OCI-LY7 (cell line): ENCODE data around the gene SELENOV. TPM values are rescaled to one million over a fixed set of nuclear protein-coding genes. Genes with fewer than 3 reads are reported as not detected.
A peak's percentile ranks its signal among the peaks of the same experiment; 100 is the strongest.

Experiments
- BruUV-seq: library from RNA; stranded (reverse); fragments of 400-500 nt; replicated peaks from 2 replicates; lab custom pipeline; 2021; lab: Mats Ljungman, UMichigan
- CTCF ChIA-PET: fragments of 300-600 bp; sonication (Branson Sonifier 250); formaldehyde crosslinking; loops from one replicate; lab custom pipeline; 2022; ENCODE audit warnings: antibody characterized with exemption; ENCODE audit not compliant: unreplicated experiment; lab: Charles Lee
- POLR2A ChIA-PET: fragments of 300-600 bp; sonication (Branson Sonifier 250); formaldehyde crosslinking; loops from one replicate; lab custom pipeline; 2022; ENCODE audit warnings: antibody characterized with exemption; lab: Charles Lee
- DNase-seq: peaks from one replicate; pipeline ENCODE4 v3.0.0-alpha.2; 2015; ENCODE audit warnings: low spot score
- H2AFZ ChIP-seq: fragments of 200-600 bp; sonication (generic), shearing (Covaris generic); 2 replicates; pipeline ENCODE4 v1.6.1; 2014; ENCODE audit warnings: mild to moderate bottlenecking, antibody characterized with exemption, low read length, moderate library complexity
- H3K27ac ChIP-seq: fragments of 200-600 bp; sonication (generic); 2 replicates; pipeline ENCODE4 v1.5.1; 2014; ENCODE audit warnings: mixed run types, low read depth, mild to moderate bottlenecking, moderate library complexity, low read length, inconsistent platforms; ENCODE audit not compliant: poor library complexity, severe bottlenecking
- H3K36me3 ChIP-seq: fragments of 200-600 bp; sonication (generic); 2 replicates; pipeline ENCODE4 v1.6.1; 2014; ENCODE audit warnings: mild to moderate bottlenecking, antibody characterized with exemption, low read length, moderate library complexity, mixed read lengths; ENCODE audit not compliant: insufficient read depth
- H3K4me1 ChIP-seq: fragments of 200-600 bp; sonication (generic); 2 replicates; pipeline ENCODE4 v1.5.1; 2014; ENCODE audit warnings: mild to moderate bottlenecking, low read length; ENCODE audit not compliant: insufficient read depth, poor library complexity, severe bottlenecking
- H3K4me2 ChIP-seq: fragments of 200-600 bp; sonication (generic); 2 replicates; pipeline ENCODE4 v1.6.1; 2014; ENCODE audit warnings: mild to moderate bottlenecking, low read length
- H3K4me3 ChIP-seq: fragments of 200-600 bp; sonication (generic); 2 replicates; pipeline ENCODE4 v1.5.1; 2014; ENCODE audit warnings: mild to moderate bottlenecking, low read depth, low read length; ENCODE audit not compliant: poor library complexity, severe bottlenecking
- H3K79me2 ChIP-seq: fragments of 200-600 bp; sonication (generic); 2 replicates; pipeline ENCODE4 v1.6.1; 2016; ENCODE audit warnings: low read depth, mild to moderate bottlenecking, low read length, moderate library complexity, mixed read lengths; ENCODE audit not compliant: insufficient read depth
- H3K9me2 ChIP-seq: fragments of 200-600 bp; sonication (generic); 2 replicates; pipeline ENCODE4 v1.6.1; 2016; ENCODE audit warnings: mild to moderate bottlenecking, low read length, mixed read lengths; ENCODE audit not compliant: insufficient read depth
- H3K9me3 ChIP-seq: fragments of 200-600 bp; sonication (generic); 2 replicates; pipeline ENCODE4 v1.6.1; 2014; ENCODE audit warnings: mild to moderate bottlenecking, mixed run types, low read length, mixed read lengths
- H4K20me1 ChIP-seq: fragments of 200-600 bp; sonication (generic); 2 replicates; pipeline ENCODE4 v1.6.1; 2014; ENCODE audit warnings: mild to moderate bottlenecking, antibody characterized with exemption, low read length, moderate library complexity, mixed read lengths; ENCODE audit not compliant: insufficient read depth
- CTCF ChIP-seq: fragments of 200-600 bp; sonication (generic); conservative IDR thresholded peaks from 2 replicates; pipeline ENCODE4 v1.5.1; 2014; ENCODE audit warnings: mild to moderate bottlenecking, antibody characterized with exemption, low read length, moderate library complexity, mixed read lengths
- EZH2phosphoT487 ChIP-seq: fragments of 200-600 bp; sonication (generic); IDR thresholded peaks from 2 replicates; pipeline ENCODE4 v1.6.1; 2018; ENCODE audit warnings: low read depth, borderline replicate concordance, mild to moderate bottlenecking, mixed run types, antibody characterized with exemption, low read length, moderate library complexity, mixed read lengths
- intact Hi-C: fragments of 100-400 bp; cut with micrococcal nuclease; formaldehyde crosslinking; loops from one replicate; pipeline ENCODE4 v1.10.0; 2022; ENCODE audit not compliant: unreplicated experiment
- total RNA-seq, 2 experiments: library from RNA; depleted of rRNA in 1 of 2; stranded (reverse); fragments of >200 nt in 1 of 2; shearing (Covaris generic) in 1 of 2; gene quantifications; 2 replicates each; pipeline ENCODE4 v1.2.3, GENCODE V29; 2014 to 2022

SELENOV gene
- total RNA-seq, 2 experiments from 2014 or later: not detected

GRCh38 chr19:39502640-39503417 lies 12.1 kb upstream of the SELENOV start:
- no peaks in the 10 kb centered on the region for H3K9me2 ChIP-seq
- no peaks in the 10 kb centered on the region for H3K9me3 ChIP-seq
- no peaks in the 10 kb centered on the region for H4K20me1 ChIP-seq
- no peak overlapping the region for H3K4me3 ChIP-seq
- TF ChIP-seq EZH2phosphoT487 (no peak), CTCF (peak; percentile 85)
- H2AFZ ChIP-seq: peak overlapping the region; percentile 53; the same call in 1 of the 2 replicates
- no peak overlapping the region for H3K27ac ChIP-seq
- CTCF ChIA-PET: interaction anchor here (0.5 to 1.0 kb wide), 2 partner anchors 22 kb away, joined by 4 to 11 read pairs; partner anchors contain the start of gene TIMM50
- POLR2A ChIA-PET: no interaction called here
- H3K36me3 ChIP-seq: no peaks in the 10 kb centered on the region
- peaks cover 22% of the 10 kb centered on the region for H3K4me1 ChIP-seq
- DNase-seq: peak; percentile 92
- BruUV-seq: no TSS peak
- H3K4me2 ChIP-seq: peak overlapping the region; percentile 53
- intact Hi-C loops: loop anchor here (1.0 kb wide), 1 partner anchor 63 kb away; no protein-coding TSS in a partner anchor
- H3K79me2 ChIP-seq: no peaks in the 10 kb centered on the region

DNA sequence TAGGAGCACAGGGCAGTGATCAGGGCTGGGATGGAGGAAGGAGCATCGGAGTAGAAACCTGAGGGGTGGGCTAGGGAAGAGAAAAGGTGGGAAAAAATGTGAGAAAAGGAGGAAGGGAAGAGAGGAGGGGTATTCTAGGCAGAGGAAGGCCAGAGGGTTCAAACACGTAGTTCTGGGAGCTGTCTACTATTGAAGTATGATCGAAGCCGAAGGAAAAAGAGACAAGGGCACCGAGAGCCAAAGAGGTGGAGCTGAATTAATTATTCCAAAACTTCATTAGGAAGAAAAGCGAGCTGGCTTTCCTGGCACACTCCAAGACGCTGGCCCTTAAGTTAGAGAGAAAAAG lies 8.4 kb upstream of the SELENOV start:
- Histone ChIP-seq H3K9me3 (no peaks in the 10 kb centered on the region), H3K79me2 (no peaks in the 10 kb centered on the region), H3K4me3 (peak overlapping the region; percentile 64), H3K9me2 (no peaks in the 10 kb centered on the region), H3K4me1 (peaks cover 4% of the 10 kb centered on the region), H3K36me3 (no peaks in the 10 kb centered on the region), H2AFZ (no peak overlapping the region), H3K4me2 (peak overlapping the region; percentile 59; the same call in 1 of the 2 replicates), H4K20me1 (no peaks in the 10 kb centered on the region), H3K27ac (no peak overlapping the region)
- DNase-seq: no peak
- intact Hi-C loops: no loop called here
- ChIA-PET CTCF (no interaction called here), POLR2A (no interaction called here)
- BruUV-seq: no TSS peak
- TF ChIP-seq CTCF (no peak), EZH2phosphoT487 (no peak)
